OCI-LY7 (cell line): ENCODE data around the gene UNG.

Experiments used
- CTCF ChIP-seq: fragments of 200-600 bp; sonication (generic); conservative IDR thresholded peaks from 2 replicates; pipeline ENCODE4 v1.5.1; 2014; ENCODE audit warnings: mild to moderate bottlenecking, antibody characterized with exemption, low read length, moderate library complexity, mixed read lengths
- EZH2phosphoT487 ChIP-seq: fragments of 200-600 bp; sonication (generic); IDR thresholded peaks from 2 replicates; pipeline ENCODE4 v1.6.1; 2018; ENCODE audit warnings: low read depth, borderline replicate concordance, mild to moderate bottlenecking, mixed run types, antibody characterized with exemption, low read length, moderate library complexity, mixed read lengths

- TF ChIP-seq CTCF: no peak
- no peak for TF ChIP-seq EZH2phosphoT487
Observed at GRCh38 chr12:109156586-109156985, 59.2 kb downstream of the UNG start.
